ENCODE data around the gene TBX1. TPM values are rescaled to one million over a fixed set of nuclear protein-coding genes. Genes with fewer than 3 reads are reported as not detected.

The TBX1 gene
- total RNA-seq, 1 donor from 2014 or later, result not detected

GRCh38 chr22:19748991-19749664, 11.4 kb upstream of the TBX1 start:
- no peak overlapping the region for H3K4me3 Mint-ChIP-seq
- H3K27me3 Mint-ChIP-seq (ENCODE audit: low read depth), result peaks cover 25% of the 10 kb centered on the region
- H3K36me3 Mint-ChIP-seq (ENCODE audit: low read depth), result no peaks in the 10 kb centered on the region
- no peaks in the 10 kb centered on the region for H3K9me3 Mint-ChIP-seq
- peaks cover 4% of the 10 kb centered on the region for H3K4me1 Mint-ChIP-seq
- H3K27ac Mint-ChIP-seq (ENCODE audit: unreplicated experiment), result no peak overlapping the region
- TF ChIP-seq, protein P1, sequence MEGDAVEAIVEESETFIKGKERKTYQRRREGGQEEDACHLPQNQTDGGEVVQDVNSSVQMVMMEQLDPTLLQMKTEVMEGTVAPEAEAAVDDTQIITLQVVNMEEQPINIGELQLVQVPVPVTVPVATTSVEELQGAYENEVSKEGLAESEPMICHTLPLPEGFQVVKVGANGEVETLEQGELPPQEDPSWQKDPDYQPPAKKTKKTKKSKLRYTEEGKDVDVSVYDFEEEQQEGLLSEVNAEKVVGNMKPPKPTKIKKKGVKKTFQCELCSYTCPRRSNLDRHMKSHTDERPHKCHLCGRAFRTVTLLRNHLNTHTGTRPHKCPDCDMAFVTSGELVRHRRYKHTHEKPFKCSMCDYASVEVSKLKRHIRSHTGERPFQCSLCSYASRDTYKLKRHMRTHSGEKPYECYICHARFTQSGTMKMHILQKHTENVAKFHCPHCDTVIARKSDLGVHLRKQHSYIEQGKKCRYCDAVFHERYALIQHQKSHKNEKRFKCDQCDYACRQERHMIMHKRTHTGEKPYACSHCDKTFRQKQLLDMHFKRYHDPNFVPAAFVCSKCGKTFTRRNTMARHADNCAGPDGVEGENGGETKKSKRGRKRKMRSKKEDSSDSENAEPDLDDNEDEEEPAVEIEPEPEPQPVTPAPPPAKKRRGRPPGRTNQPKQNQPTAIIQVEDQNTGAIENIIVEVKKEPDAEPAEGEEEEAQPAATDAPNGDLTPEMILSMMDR (conservative IDR thresholded peaks at IDR 0.05), result no peak
- DNase-seq (ENCODE audit: low read depth, low spot score), result no peak

GRCh38 chr22:19749876-19750275, 10.7 kb upstream of the TBX1 start:
- Mint-ChIP-seq H3K4me3 (no peak overlapping the region), H3K27ac (ENCODE audit: unreplicated experiment) (no peak overlapping the region), H3K4me1 (peaks cover 4% of the 10 kb centered on the region), H3K36me3 (ENCODE audit: low read depth) (no peaks in the 10 kb centered on the region), H3K27me3 (ENCODE audit: low read depth) (peaks cover 33% of the 10 kb centered on the region), H3K9me3 (no peaks in the 10 kb centered on the region)
- TF ChIP-seq, protein P1 (conservative IDR thresholded peaks at IDR 0.05), result no peak
- no peak for DNase-seq (ENCODE audit: low read depth, low spot score)

DNA sequence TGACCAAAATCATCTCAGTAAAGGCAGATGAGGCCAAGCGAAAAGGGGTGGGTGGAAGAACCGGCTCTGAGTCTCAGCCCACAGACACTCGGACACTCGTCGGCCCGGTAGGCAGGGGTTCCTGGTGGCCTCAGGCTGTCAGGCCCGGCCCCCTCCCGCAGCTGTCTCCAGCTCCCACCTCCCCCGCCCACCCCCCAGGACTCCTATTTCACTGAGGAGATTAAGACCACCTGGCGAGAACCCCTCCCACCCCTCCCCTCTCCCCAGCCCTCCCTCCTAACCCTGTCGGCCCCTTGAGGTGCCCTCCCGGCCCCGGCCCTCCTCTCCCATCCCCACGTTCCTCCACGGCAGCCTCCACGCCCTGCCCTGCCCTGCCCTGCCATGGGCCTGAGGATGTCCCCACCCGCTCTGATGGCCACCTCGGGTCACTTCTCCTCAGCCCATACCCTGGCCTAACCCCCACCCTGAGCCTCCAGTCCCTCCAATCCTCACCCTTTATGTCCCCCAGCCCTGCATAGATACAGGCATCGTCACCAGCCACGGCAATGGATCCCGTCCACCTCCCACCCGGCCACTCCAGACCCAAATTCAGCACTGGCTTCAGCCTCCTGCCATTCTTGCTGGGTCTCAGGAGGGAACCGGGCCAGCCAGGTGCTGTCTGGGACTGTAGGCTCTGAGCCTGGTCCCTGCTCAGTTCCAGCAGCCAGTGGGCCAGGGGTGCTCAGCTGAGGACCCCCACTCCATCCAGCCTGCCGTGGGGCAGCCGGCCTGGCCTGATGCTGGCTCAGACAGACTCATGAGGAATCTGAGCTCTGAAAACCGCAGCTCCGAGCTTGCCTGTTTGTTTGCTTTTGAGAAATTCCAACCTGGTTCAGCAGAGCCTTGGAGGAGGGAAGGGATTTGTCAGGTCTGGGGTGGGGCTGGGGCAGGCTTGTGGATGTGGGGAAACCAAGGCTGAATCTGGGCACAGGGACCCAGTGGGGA, 9.8 kb upstream of the TBX1 start:
- Mint-ChIP-seq H3K4me3 (no peak overlapping the region), H3K9me3 (no peaks in the 10 kb centered on the region), H3K27ac (ENCODE audit: unreplicated experiment) (no peak overlapping the region), H3K27me3 (ENCODE audit: low read depth) (peaks cover 42% of the 10 kb centered on the region), H3K4me1 (peaks cover 4% of the 10 kb centered on the region), H3K36me3 (ENCODE audit: low read depth) (no peaks in the 10 kb centered on the region)
- no peak for DNase-seq (ENCODE audit: low read depth, low spot score)
- TF ChIP-seq, protein P1 (conservative IDR thresholded peaks at IDR 0.05), result no peak

GRCh38 chr22:19751497-19752245, 8.9 kb upstream of the TBX1 start:
- Mint-ChIP-seq H3K9me3 (no peaks in the 10 kb centered on the region), H3K4me1 (peaks cover 4% of the 10 kb centered on the region), H3K36me3 (ENCODE audit: low read depth) (no peaks in the 10 kb centered on the region), H3K27ac (ENCODE audit: unreplicated experiment) (no peak overlapping the region), H3K27me3 (ENCODE audit: low read depth) (peaks cover 50% of the 10 kb centered on the region), H3K4me3 (no peak overlapping the region)
- no peak for DNase-seq (ENCODE audit: low read depth, low spot score)
- TF ChIP-seq, protein P1 (conservative IDR thresholded peaks at IDR 0.05), result no peak

GRCh38 chr22:19753090-19753842, 7.3 kb upstream of the TBX1 start:
- no peaks in the 10 kb centered on the region for H3K36me3 Mint-ChIP-seq (ENCODE audit: low read depth)

More at GRCh38 chr22:19753090-19753842, 7.3 kb upstream of the TBX1 start:
- Mint-ChIP-seq H3K4me3 (no peak overlapping the region), H3K4me1 (peaks cover 4% of the 10 kb centered on the region), H3K27me3 (ENCODE audit: low read depth) (peaks cover 64% of the 10 kb centered on the region), H3K27ac (ENCODE audit: unreplicated experiment) (no peak overlapping the region), H3K9me3 (no peaks in the 10 kb centered on the region)
- TF ChIP-seq, protein P1 (conservative IDR thresholded peaks at IDR 0.05), result no peak
- DNase-seq (ENCODE audit: low read depth, low spot score), result no peak
